Smooth muscle cell (in vitro differentiated cells): ENCODE results near the gene CERS3. TPM values are rescaled to one million over a fixed set of nuclear protein-coding genes. Genes with fewer than 3 reads are reported as not detected.

Experiments used
- DNase-seq: peaks from one replicate; lab custom pipeline; 2025; ENCODE audit not compliant: unreplicated experiment; lab: John Stamatoyannopoulos, UW
- H2AFZ ChIP-seq: fragments of 200-600 bp; sonication (generic); 2 replicates; pipeline ENCODE4 v1.6.0; 2016; ENCODE audit warnings: antibody characterized with exemption, low read depth, mild to moderate bottlenecking
- H3F3A ChIP-seq: fragments of 200-600 bp; sonication (generic); 2 replicates; pipeline ENCODE4 v1.6.0; 2017; ENCODE audit warnings: antibody characterized with exemption, low read depth
- H3K27ac ChIP-seq: fragments of 200-600 bp; sonication (generic); 2 replicates; pipeline ENCODE4 v1.5.1; 2016; ENCODE audit warnings: low read depth, mild to moderate bottlenecking
- H3K27me3 ChIP-seq: fragments of 200-600 bp; sonication (generic); 2 replicates; pipeline ENCODE4 v1.6.1; 2016; ENCODE audit warnings: low read depth, mild to moderate bottlenecking
- H3K36me3 ChIP-seq: fragments of 200-600 bp; sonication (generic); 2 replicates; pipeline ENCODE4 v1.5.1; 2016; ENCODE audit warnings: low read depth
- H3K4me1 ChIP-seq: fragments of 200-600 bp; sonication (generic); 2 replicates; pipeline ENCODE4 v1.5.1; 2016; ENCODE audit warnings: low read depth
- H3K4me2 ChIP-seq: fragments of 200-600 bp; sonication (generic); 2 replicates; pipeline ENCODE4 v1.6.0; 2016; ENCODE audit warnings: mild to moderate bottlenecking
- H3K4me3 ChIP-seq: fragments of 200-600 bp; sonication (generic); 2 replicates; pipeline ENCODE4 v1.5.1; 2016; ENCODE audit warnings: mild to moderate bottlenecking
- H3K79me2 ChIP-seq: fragments of 200-600 bp; sonication (generic); 2 replicates; pipeline ENCODE4 v1.6.0; 2016; ENCODE audit warnings: low read depth, mild to moderate bottlenecking
- H3K9ac ChIP-seq: fragments of 200-600 bp; sonication (generic); 2 replicates; pipeline ENCODE4 v1.6.0; 2016; ENCODE audit warnings: low read depth
- H3K9me3 ChIP-seq: fragments of 200-600 bp; sonication (generic); replicated peaks from 2 replicates; pipeline ENCODE4 v1.5.1; 2016; ENCODE audit warnings: low read depth
- H4K20me1 ChIP-seq: fragments of 200-600 bp; sonication (generic); 2 replicates; pipeline ENCODE4 v1.6.0; 2016; ENCODE audit warnings: low read depth
- WGBS: methylation state at CpG from one replicate; pipeline ENCODE4 v1.1.7; 2016; ENCODE audit warnings: low lambda C conversion rate; 5-methylcytosine and 5-hydroxymethylcytosine counted together
- polyA plus RNA-seq: library from polyadenylated mRNA; unstranded; fragments of >200 nt; fragmentation: Nextera tagmentation; extraction: Ambion mirVana; gene quantifications from 2 replicates; pipeline ENCODE4 v1.2.1, GENCODE V29; 2016
- total RNA-seq: library from RNA; depleted of rRNA; stranded (reverse); fragments of >200 nt; gene quantifications from 2 replicates; pipeline ENCODE4 v1.2.3, GENCODE V29; 2014
- TF ChIP-seq, protein P1 (sequence below): fragments of 200-600 bp; sonication (generic); IDR thresholded peaks from 2 replicates; pipeline ENCODE4 v1.5.1; 2017; ENCODE audit warnings: borderline replicate concordance, mild to moderate bottlenecking, antibody characterized with exemption; ENCODE audit not compliant: insufficient read depth, poor library complexity, severe bottlenecking

Gene CERS3
- total and polyA plus RNA-seq, 2 experiments from 2014 or later: 0.87 to 6.3 TPM

DNA sequence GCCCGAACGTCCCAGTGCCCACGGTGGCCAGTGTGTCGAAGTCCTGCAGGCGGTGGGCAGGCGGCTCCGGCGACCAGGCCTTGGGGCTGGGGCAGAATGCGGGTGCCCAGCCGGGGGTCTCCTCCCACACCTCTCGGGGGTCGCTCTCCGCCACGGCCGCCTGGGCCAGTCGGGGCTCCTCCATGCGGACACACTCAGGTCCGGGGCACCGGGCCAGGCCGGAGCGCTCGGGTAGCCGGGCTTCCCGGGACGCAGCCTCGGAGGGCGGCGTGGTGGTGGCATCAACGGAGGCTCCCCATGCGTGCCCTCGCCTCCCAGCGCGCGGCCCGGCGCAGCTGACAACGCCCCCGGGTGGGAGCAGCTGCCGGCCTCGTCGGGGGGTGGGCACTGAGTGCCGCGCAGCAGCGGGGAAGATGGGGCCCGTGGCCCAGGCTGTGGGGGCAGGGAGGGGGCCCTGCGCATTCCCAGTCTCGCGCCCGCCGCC lies 30.1 kb upstream of the CERS3 start:
- H3K79me2 ChIP-seq: no peaks in the 10 kb centered on the region

DNA sequence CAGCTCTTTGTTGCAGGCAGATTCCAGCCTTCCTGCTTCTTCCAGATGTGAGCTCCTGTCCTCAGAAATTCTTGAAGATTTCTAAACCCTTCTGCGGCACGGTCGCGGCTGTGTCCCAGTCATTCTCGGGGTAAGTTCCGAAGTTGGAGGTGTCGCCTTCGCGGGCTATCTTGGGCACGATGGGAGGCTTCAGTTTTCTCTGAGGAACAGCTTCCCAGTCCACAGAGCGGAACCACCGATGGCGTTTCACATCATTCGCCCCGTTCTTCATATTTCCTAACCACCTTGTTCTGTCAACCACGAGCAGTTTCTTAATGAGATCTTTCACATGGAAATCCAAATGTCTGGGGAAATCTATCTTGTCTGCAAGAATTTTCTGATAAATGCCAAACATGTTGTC lies 24.7 kb upstream of the CERS3 start:
- Histone ChIP-seq H2AFZ (no peak overlapping the region), H3K79me2 (no peaks in the 10 kb centered on the region), H3K9ac (no peak overlapping the region), H3F3A (no peaks in the 10 kb centered on the region), H3K4me3 (no peak overlapping the region), H3K27ac (no peak overlapping the region), H3K4me2 (no peak overlapping the region), H4K20me1 (no peaks in the 10 kb centered on the region), H3K4me1 (no peaks in the 10 kb centered on the region), H3K36me3 (no peaks in the 10 kb centered on the region), H3K9me3 (peaks cover 5% of the 10 kb centered on the region), H3K27me3 (no peaks in the 10 kb centered on the region)
- TF ChIP-seq, protein P1, sequence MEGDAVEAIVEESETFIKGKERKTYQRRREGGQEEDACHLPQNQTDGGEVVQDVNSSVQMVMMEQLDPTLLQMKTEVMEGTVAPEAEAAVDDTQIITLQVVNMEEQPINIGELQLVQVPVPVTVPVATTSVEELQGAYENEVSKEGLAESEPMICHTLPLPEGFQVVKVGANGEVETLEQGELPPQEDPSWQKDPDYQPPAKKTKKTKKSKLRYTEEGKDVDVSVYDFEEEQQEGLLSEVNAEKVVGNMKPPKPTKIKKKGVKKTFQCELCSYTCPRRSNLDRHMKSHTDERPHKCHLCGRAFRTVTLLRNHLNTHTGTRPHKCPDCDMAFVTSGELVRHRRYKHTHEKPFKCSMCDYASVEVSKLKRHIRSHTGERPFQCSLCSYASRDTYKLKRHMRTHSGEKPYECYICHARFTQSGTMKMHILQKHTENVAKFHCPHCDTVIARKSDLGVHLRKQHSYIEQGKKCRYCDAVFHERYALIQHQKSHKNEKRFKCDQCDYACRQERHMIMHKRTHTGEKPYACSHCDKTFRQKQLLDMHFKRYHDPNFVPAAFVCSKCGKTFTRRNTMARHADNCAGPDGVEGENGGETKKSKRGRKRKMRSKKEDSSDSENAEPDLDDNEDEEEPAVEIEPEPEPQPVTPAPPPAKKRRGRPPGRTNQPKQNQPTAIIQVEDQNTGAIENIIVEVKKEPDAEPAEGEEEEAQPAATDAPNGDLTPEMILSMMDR: no peak
- WGBS: 95% methylated on average over 16 of the region's 16 CpGs
- DNase-seq: no peak

More for the DNA sequence above, 30.1 kb upstream of the CERS3 start:
- Histone ChIP-seq H3K9ac (no peak overlapping the region), H3K4me3 (no peak overlapping the region), H3K27me3 (no peaks in the 10 kb centered on the region), H3K27ac (no peak overlapping the region), H3K36me3 (no peaks in the 10 kb centered on the region), H3K9me3 (no peaks in the 10 kb centered on the region), H3K4me1 (no peaks in the 10 kb centered on the region), H3F3A (no peaks in the 10 kb centered on the region), H2AFZ (no peak overlapping the region), H3K4me2 (no peak overlapping the region), H4K20me1 (no peaks in the 10 kb centered on the region)
- TF ChIP-seq, protein P1: no peak
- WGBS: 95% methylated on average over 39 of the region's 50 CpGs
- DNase-seq: no peak

DNA sequence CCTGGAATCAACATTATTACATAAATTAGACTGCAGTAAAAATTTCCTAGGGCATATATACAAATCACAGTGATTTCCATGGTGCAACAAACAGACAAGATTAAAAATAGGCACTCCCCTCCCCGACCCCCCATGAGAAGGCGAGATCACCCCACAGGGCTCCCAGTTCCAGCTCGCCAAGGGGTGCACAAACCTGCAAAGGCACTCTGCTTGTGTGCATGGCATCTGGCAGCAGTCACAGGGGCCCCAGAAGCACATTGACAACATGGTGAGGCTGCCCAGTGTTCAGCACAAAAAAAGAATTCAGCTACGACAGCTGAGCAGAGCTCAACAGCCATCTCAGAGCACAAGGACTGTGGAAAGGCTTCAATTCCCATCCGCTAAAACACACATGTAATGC lies 19.2 kb upstream of the CERS3 start:
- Histone ChIP-seq H3K4me3 (no peak overlapping the region), H3K36me3 (no peaks in the 10 kb centered on the region), H3F3A (no peaks in the 10 kb centered on the region), H3K27me3 (no peaks in the 10 kb centered on the region), H3K9me3 (no peaks in the 10 kb centered on the region), H3K4me1 (no peaks in the 10 kb centered on the region), H4K20me1 (no peaks in the 10 kb centered on the region), H3K4me2 (no peak overlapping the region), H3K9ac (no peak overlapping the region), H2AFZ (no peak overlapping the region), H3K27ac (no peak overlapping the region), H3K79me2 (no peaks in the 10 kb centered on the region)
- DNase-seq: no peak
- 84% methylated on average over 5 of the region's 5 CpGs for WGBS
- TF ChIP-seq, protein P1: no peak

DNA sequence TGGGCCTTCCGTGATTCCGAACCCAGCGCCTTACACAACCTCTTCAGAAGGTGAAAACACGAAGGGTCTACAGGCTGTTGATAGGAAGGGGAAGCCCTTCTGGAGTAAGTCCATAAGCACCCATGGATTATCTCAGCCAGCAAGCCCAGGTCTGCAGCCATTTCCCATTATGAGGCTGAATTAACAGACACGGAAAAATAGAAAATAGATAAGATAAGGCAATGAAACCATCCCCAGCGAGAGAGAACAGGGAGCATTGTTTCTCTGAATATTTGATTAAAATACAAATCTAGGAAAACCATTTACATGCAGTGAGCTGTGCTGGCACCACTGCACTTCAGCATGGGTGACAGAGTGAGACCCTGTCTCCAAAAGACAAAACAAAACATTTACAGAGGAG lies 16.2 kb upstream of the CERS3 start:
- H4K20me1 ChIP-seq: no peaks in the 10 kb centered on the region
- no peak overlapping the region for H3K4me2 ChIP-seq
- H3K9me3 ChIP-seq: no peaks in the 10 kb centered on the region
- no peaks in the 10 kb centered on the region for H3K36me3 ChIP-seq
- H3K4me1 ChIP-seq: no peaks in the 10 kb centered on the region
- TF ChIP-seq, protein P1: no peak
- no peak overlapping the region for H3K4me3 ChIP-seq
- 78% methylated on average over 6 of the region's 6 CpGs for WGBS
- H3K79me2 ChIP-seq: no peaks in the 10 kb centered on the region
- H3K9ac ChIP-seq: no peak overlapping the region
- H3F3A ChIP-seq: no peaks in the 10 kb centered on the region
- H2AFZ ChIP-seq: no peak overlapping the region
- no peak overlapping the region for H3K27ac ChIP-seq
- DNase-seq: no peak
- H3K27me3 ChIP-seq: no peaks in the 10 kb centered on the region
